ENCODE data around the gene SIAH3.

SIAH3 gene

DNA sequence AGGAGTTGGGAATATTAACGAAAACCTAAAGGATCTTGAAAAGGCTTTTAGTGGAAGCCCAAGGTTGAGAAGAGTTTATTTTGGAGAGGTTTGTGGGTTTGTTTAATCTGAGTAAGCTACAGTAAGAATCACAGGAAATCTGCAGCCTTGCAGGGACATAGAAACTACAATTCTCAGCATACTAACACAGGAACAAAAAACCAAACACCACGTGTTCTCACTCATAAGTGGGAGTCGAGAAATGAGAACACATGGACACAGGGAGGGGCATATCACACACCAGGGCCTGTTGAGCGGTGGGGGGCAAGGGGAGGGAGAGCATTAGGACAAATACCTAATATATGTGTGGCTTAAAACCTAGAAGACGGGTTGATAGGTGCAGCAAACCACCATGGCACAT is 8.7 kb upstream of the SIAH3 start:
- Histone ChIP-seq H2AFZ (ENCODE audit: low read depth, low read length, severe bottlenecking) (no peak overlapping the region), H3K79me2 (ENCODE audit: insufficient read depth, low read length) (no peaks in the 10 kb centered on the region)

DNA sequence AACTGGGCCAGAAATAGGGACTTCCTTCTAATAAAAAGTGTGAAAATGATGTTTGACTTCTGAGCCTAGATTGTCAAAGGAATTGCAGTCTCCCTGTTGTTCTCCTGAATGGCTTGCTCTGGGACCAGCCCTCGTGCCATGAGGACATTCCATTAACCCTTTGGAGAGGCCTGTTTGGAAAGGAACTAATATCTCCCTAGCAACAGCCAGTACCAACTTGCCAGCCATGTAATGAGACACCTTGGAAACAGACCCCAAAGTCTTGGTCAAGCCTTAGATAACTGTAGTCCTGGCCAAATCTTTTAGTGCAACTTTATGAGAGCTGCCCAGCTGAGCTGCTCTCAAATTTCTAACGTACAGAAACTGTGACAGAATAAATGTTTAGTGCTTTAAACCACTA is 8.2 kb upstream of the SIAH3 start:
- Histone ChIP-seq H3K27me3 (ENCODE audit: low read length) (no peaks in the 10 kb centered on the region), H2AFZ (ENCODE audit: low read depth, low read length, severe bottlenecking) (no peak overlapping the region), H3K27ac (ENCODE audit: low read depth, low read length) (no peak overlapping the region), H3K9ac (ENCODE audit: low read length) (no peak overlapping the region), H3F3A (ENCODE audit: insufficient read depth) (no peaks in the 10 kb centered on the region), H4K20me1 (ENCODE audit: low read depth, low read length) (no peaks in the 10 kb centered on the region), H3K9me3 (ENCODE audit: insufficient read depth, low read length) (no peaks in the 10 kb centered on the region), H3K4me2 (ENCODE audit: low read depth, low read length, poor library complexity, severe bottlenecking) (no peak overlapping the region), H3K79me2 (ENCODE audit: insufficient read depth, low read length) (no peaks in the 10 kb centered on the region), H3K4me3 (ENCODE audit: insufficient read depth, low read length, poor library complexity, severe bottlenecking) (no peak overlapping the region), H3K9me2 (replicated peaks; ENCODE audit: insufficient read depth, low read length) (no peaks in the 10 kb centered on the region), H3K36me3 (ENCODE audit: low read length) (0 out of 2 replicates have a peak, but pooled peaks cover under 1% of the 10 kb centered on the region)
- TF ChIP-seq, protein P1, sequence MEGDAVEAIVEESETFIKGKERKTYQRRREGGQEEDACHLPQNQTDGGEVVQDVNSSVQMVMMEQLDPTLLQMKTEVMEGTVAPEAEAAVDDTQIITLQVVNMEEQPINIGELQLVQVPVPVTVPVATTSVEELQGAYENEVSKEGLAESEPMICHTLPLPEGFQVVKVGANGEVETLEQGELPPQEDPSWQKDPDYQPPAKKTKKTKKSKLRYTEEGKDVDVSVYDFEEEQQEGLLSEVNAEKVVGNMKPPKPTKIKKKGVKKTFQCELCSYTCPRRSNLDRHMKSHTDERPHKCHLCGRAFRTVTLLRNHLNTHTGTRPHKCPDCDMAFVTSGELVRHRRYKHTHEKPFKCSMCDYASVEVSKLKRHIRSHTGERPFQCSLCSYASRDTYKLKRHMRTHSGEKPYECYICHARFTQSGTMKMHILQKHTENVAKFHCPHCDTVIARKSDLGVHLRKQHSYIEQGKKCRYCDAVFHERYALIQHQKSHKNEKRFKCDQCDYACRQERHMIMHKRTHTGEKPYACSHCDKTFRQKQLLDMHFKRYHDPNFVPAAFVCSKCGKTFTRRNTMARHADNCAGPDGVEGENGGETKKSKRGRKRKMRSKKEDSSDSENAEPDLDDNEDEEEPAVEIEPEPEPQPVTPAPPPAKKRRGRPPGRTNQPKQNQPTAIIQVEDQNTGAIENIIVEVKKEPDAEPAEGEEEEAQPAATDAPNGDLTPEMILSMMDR (IDR thresholded peaks at IDR 0.05; ENCODE audit: insufficient read depth, low read length, poor library complexity, severe bottlenecking) = no peak
- TF ChIP-seq EZH2phosphoT487 (conservative IDR thresholded peaks at IDR 0.05; ENCODE audit: low read length) = no peak

More for the DNA sequence above, 8.7 kb upstream of the SIAH3 start:
- Histone ChIP-seq H3K9ac (ENCODE audit: low read length) (no peak overlapping the region), H3K4me3 (ENCODE audit: insufficient read depth, low read length, poor library complexity, severe bottlenecking) (no peak overlapping the region), H4K20me1 (ENCODE audit: low read depth, low read length) (no peaks in the 10 kb centered on the region), H3F3A (ENCODE audit: insufficient read depth) (no peaks in the 10 kb centered on the region), H3K36me3 (ENCODE audit: low read length) (no peaks in the 10 kb centered on the region), H3K9me2 (replicated peaks; ENCODE audit: insufficient read depth, low read length) (no peaks in the 10 kb centered on the region), H3K27ac (ENCODE audit: low read depth, low read length) (no peak overlapping the region), H3K9me3 (ENCODE audit: insufficient read depth, low read length) (no peaks in the 10 kb centered on the region), H3K27me3 (ENCODE audit: low read length) (no peaks in the 10 kb centered on the region), H3K4me2 (ENCODE audit: low read depth, low read length, poor library complexity, severe bottlenecking) (no peak overlapping the region)
- TF ChIP-seq, protein P1 (IDR thresholded peaks at IDR 0.05; ENCODE audit: insufficient read depth, low read length, poor library complexity, severe bottlenecking) = no peak
- TF ChIP-seq EZH2phosphoT487 (conservative IDR thresholded peaks at IDR 0.05; ENCODE audit: low read length) = no peak

DNA sequence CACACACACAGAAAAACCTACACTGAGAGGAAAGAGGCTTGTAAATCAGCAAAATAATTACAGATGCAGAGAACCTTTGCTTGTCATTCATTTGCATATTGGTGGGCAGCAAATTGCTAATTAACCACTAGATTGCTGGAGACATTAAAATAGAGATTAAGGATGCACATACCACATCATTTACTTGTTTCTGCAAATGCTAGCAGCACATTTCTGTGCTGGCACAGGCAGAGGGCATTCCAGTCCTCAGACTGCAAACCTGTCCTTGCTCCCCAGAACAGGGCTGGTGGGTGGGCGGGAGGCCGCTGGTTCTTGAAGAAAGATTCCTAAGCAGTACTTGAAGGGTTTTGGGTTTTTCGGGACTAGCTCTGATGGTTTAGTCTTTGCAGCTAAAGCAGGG is 941 bp upstream of the SIAH3 start:
- TF ChIP-seq EZH2phosphoT487 (conservative IDR thresholded peaks at IDR 0.05; ENCODE audit: low read length) = no peak
- TF ChIP-seq, protein P1 (IDR thresholded peaks at IDR 0.05; ENCODE audit: insufficient read depth, low read length, poor library complexity, severe bottlenecking) = no peak
- H2AFZ ChIP-seq (ENCODE audit: low read depth, low read length, severe bottlenecking) = no peak overlapping the region
- no peaks in the 10 kb centered on the region for H3F3A ChIP-seq (ENCODE audit: insufficient read depth)
- H3K9me3 ChIP-seq (ENCODE audit: insufficient read depth, low read length) = 0 out of 2 replicates have a peak, but pooled peaks cover 5% of the 10 kb centered on the region
- no peak overlapping the region for H3K9ac ChIP-seq (ENCODE audit: low read length)
- H3K27ac ChIP-seq (ENCODE audit: low read depth, low read length) = no peak overlapping the region
- H3K79me2 ChIP-seq (ENCODE audit: insufficient read depth, low read length) = no peaks in the 10 kb centered on the region
- no peak overlapping the region for H3K4me2 ChIP-seq (ENCODE audit: low read depth, low read length, poor library complexity, severe bottlenecking)
- H3K36me3 ChIP-seq (ENCODE audit: low read length) = 0 out of 2 replicates have a peak, but pooled peaks cover 2% of the 10 kb centered on the region
- no peaks in the 10 kb centered on the region for H3K9me2 ChIP-seq (replicated peaks; ENCODE audit: insufficient read depth, low read length)
- no peak overlapping the region for H3K4me3 ChIP-seq (ENCODE audit: insufficient read depth, low read length, poor library complexity, severe bottlenecking)
- H3K27me3 ChIP-seq (ENCODE audit: low read length) = no peaks in the 10 kb centered on the region
- no peaks in the 10 kb centered on the region for H4K20me1 ChIP-seq (ENCODE audit: low read depth, low read length)

All from SU-DHL-6 (cell line).